GM23338 (cell line): Measurements from ENCODE around the gene CXorf65. TPM values are rescaled to one million over a fixed set of nuclear protein-coding genes. Genes with fewer than 3 reads are reported as not detected.

Experiments
- ATAC-seq: fragments of 200-7000 bp; cut with Tn5 transposase; 3 replicates; pipeline ENCODE4 v1.9.1; 2020
- DNase-seq: peaks from one replicate; pipeline ENCODE4 v3.0.0-alpha.2; 2015; ENCODE audit warnings: low spot score
- H2AFZ ChIP-seq: fragments of 200-600 bp; sonication (generic); 2 replicates; pipeline ENCODE4 v1.8.0; 2016; ENCODE audit warnings: antibody characterized with exemption, mild to moderate bottlenecking, moderate library complexity
- H3F3A ChIP-seq: fragments of 200-600 bp; sonication (generic); replicated peaks from 2 replicates; pipeline ENCODE4 v1.8.0; 2017; ENCODE audit warnings: antibody characterized with exemption, mixed run types, low read depth
- H3K27ac ChIP-seq: fragments of 200-600 bp; sonication (generic); 2 replicates; pipeline ENCODE4 v1.6.1; 2016; ENCODE audit warnings: low read depth
- H3K27me3 ChIP-seq: fragments of 200-600 bp; sonication (generic); 2 replicates; pipeline ENCODE4 v1.8.0; 2016; ENCODE audit warnings: mild to moderate bottlenecking, mixed run types, moderate library complexity; ENCODE audit not compliant: insufficient read depth
- H3K36me3 ChIP-seq: fragments of 200-600 bp; sonication (generic); 2 replicates; pipeline ENCODE4 v1.8.0; 2016; ENCODE audit warnings: mild to moderate bottlenecking; ENCODE audit not compliant: insufficient read depth
- H3K4me1 ChIP-seq: fragments of 200-600 bp; sonication (generic); 2 replicates; pipeline ENCODE4 v1.8.0; 2016; ENCODE audit warnings: mild to moderate bottlenecking, moderate library complexity; ENCODE audit not compliant: insufficient read depth
- H3K4me2 ChIP-seq: fragments of 200-600 bp; sonication (generic); 2 replicates; pipeline ENCODE4 v1.7.1; 2017; ENCODE audit warnings: mixed run types
- H3K4me3 ChIP-seq: fragments of 200-600 bp; sonication (generic); 2 replicates; pipeline ENCODE4 v1.6.1; 2016; ENCODE audit warnings: mixed run types
- H3K79me2 ChIP-seq: fragments of 200-600 bp; sonication (generic); replicated peaks from 2 replicates; pipeline ENCODE4 v1.8.0; 2017; ENCODE audit warnings: mild to moderate bottlenecking; ENCODE audit not compliant: insufficient read depth
- H3K9me2 ChIP-seq: fragments of 200-600 bp; sonication (generic); 2 replicates; pipeline ENCODE4 v1.8.0; 2017; ENCODE audit not compliant: insufficient read depth
- H4K20me1 ChIP-seq: fragments of 200-600 bp; sonication (generic); replicated peaks from 2 replicates; pipeline ENCODE4 v1.8.0; 2017; ENCODE audit warnings: mild to moderate bottlenecking; ENCODE audit not compliant: insufficient read depth
- H3K27ac Mint-ChIP-seq: 2 replicates; pipeline ENCODE4 v1.8.0; 2020; ENCODE audit warnings: inconsistent platforms, mild to moderate bottlenecking, moderate library complexity, mixed read lengths
- H3K27me3 Mint-ChIP-seq: 3 replicates; pipeline ENCODE4 v1.8.0; 2022; ENCODE audit warnings: low read depth, mild to moderate bottlenecking, moderate library complexity, mixed read lengths, inconsistent platforms; ENCODE audit not compliant: insufficient read depth, poor library complexity
- H3K36me3 Mint-ChIP-seq: 3 replicates; pipeline ENCODE4 v1.8.0; 2021; ENCODE audit warnings: low read depth, mild to moderate bottlenecking, inconsistent platforms, moderate library complexity, mixed read lengths
- H3K4me1 Mint-ChIP-seq: 3 replicates; pipeline ENCODE4 v1.8.0; 2020; ENCODE audit warnings: mild to moderate bottlenecking, inconsistent platforms, mixed read lengths
- H3K4me3 Mint-ChIP-seq: 3 replicates; pipeline ENCODE4 v1.8.0; 2021; ENCODE audit warnings: moderate library complexity, mild to moderate bottlenecking, inconsistent platforms, mixed read lengths
- H3K9me3 Mint-ChIP-seq: 3 replicates; pipeline ENCODE4 v1.8.0; 2020; ENCODE audit warnings: moderate library complexity, mild to moderate bottlenecking, inconsistent platforms, mixed read lengths
- CREB1 ChIP-seq: fragments of 250-450 bp; sonication (Bioruptor Pico); IDR thresholded peaks from 2 replicates; pipeline ENCODE4 v1.5.0; 2020; ENCODE audit warnings: low read depth, mild to moderate bottlenecking, moderate library complexity
- CTCF ChIP-seq, 2 experiments: fragments of 200-600 bp in 1 of 2; sonication (generic) in 1 of 2; conservative IDR thresholded peaks; 2 replicates each; pipeline versions ENCODE4 v1.5.1 to v1.6.1; 2016 to 2017; ENCODE audit warnings: antibody characterized with exemption in 2 of 2, low read depth in 2 of 2, mild to moderate bottlenecking in 2 of 2, moderate library complexity in 1 of 2
- EZH2 ChIP-seq: fragments of 200-600 bp; sonication (generic); IDR thresholded peaks from one replicate; pipeline ENCODE4 v1.8.0; 2017; ENCODE audit warnings: antibody characterized with exemption, mild to moderate bottlenecking, low read depth; ENCODE audit not compliant: unreplicated experiment
- EZH2phosphoT487 ChIP-seq: fragments of 200-600 bp; sonication (generic); IDR thresholded peaks from one replicate; pipeline ENCODE4 v1.8.1; 2018; ENCODE audit warnings: antibody characterized with exemption; ENCODE audit not compliant: unreplicated experiment
- JUNB ChIP-seq: IDR thresholded peaks from one replicate; pipeline ENCODE4 v1.6.1; 2016; ENCODE audit warnings: antibody characterized with exemption; ENCODE audit not compliant: unreplicated experiment
- NANOG ChIP-seq: IDR thresholded peaks from 2 replicates; pipeline ENCODE4 v1.6.1; 2016; ENCODE audit warnings: antibody characterized with exemption, borderline replicate concordance
- POLR2AphosphoS5 ChIP-seq: IDR thresholded peaks from 2 replicates; pipeline ENCODE4 v1.6.1; 2016; ENCODE audit warnings: antibody characterized with exemption, low read depth
- REST ChIP-seq: IDR thresholded peaks from one replicate; pipeline ENCODE4 v1.6.1; 2018; ENCODE audit warnings: antibody characterized with exemption; ENCODE audit not compliant: unreplicated experiment
- STAT1 ChIP-seq: IDR thresholded peaks from one replicate; pipeline ENCODE4 v1.6.1; 2016; ENCODE audit warnings: antibody characterized with exemption; ENCODE audit not compliant: unreplicated experiment
- ZNF114 ChIP-seq: fragments of 250-450 bp; sonication (Bioruptor Pico); IDR thresholded peaks from 2 replicates; pipeline ENCODE4 v1.5.0; 2020; ENCODE audit warnings: mild to moderate bottlenecking, moderate library complexity
- ZNF331 ChIP-seq: fragments of 250-450 bp; sonication (Bioruptor Pico); IDR thresholded peaks from 2 replicates; pipeline ENCODE4 v1.5.0; 2020; ENCODE audit warnings: low read depth, mild to moderate bottlenecking, moderate library complexity
- polyA plus RNA-seq: library from polyadenylated mRNA; unstranded; fragments of >200 nt; fragmentation: Nextera tagmentation; extraction: Ambion mirVana; gene quantifications from 2 replicates; pipeline ENCODE4 v1.2.1, GENCODE V29; 2016
- total RNA-seq: library from RNA; depleted of rRNA; stranded (reverse); fragments of >200 nt; shearing (Covaris generic); gene quantifications from 2 replicates; pipeline ENCODE4 v1.2.3, GENCODE V29; 2014
- TF ChIP-seq, protein P1 (sequence below): IDR thresholded peaks from 2 replicates; pipeline ENCODE4 v1.6.1; 2016; ENCODE audit warnings: antibody characterized with exemption
- TF ChIP-seq, protein P2 (sequence below): fragments of 250-450 bp; sonication (Bioruptor Pico); IDR thresholded peaks from 2 replicates; pipeline ENCODE4 v1.5.0; 2020; ENCODE audit warnings: mild to moderate bottlenecking, moderate library complexity

CXorf65 gene
- total and polyA plus RNA-seq, 2 experiments from 2014 or later, result 0.79 TPM; not detected in 1

DNA sequence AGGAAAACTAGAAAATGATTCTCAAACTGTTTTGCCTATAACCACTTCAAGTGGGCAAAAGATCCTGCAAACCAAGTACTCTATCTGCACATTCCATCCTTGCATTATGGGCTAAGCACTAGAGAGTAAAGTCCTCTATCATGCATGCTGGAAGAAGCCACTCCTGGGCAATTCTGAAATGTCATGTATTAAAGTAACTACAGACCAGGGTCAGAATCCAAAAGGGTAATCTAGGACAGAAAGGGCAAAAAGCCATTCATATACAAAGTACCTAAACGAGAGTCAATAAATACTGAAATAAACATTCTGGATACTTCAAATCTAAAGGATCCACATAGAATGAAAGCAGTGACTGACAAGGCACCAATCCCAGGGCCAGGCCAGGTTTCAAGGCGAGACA lies 39.5 kb downstream of the CXorf65 start:
- TF ChIP-seq REST (no peak), POLR2AphosphoS5 (no peak), NANOG (no peak), CREB1 (CRISPR knock-in tag) (no peak), ZNF114 (CRISPR knock-in tag) (no peak), JUNB (no peak), EZH2 (no peak), ZNF331 (no peak), EZH2phosphoT487 (no peak), CTCF (conservative IDR thresholded peaks at IDR 0.05; ENCODE audit: low read depth in 2 of 2) (no peak), STAT1 (no peak)
- TF ChIP-seq, protein P1, sequence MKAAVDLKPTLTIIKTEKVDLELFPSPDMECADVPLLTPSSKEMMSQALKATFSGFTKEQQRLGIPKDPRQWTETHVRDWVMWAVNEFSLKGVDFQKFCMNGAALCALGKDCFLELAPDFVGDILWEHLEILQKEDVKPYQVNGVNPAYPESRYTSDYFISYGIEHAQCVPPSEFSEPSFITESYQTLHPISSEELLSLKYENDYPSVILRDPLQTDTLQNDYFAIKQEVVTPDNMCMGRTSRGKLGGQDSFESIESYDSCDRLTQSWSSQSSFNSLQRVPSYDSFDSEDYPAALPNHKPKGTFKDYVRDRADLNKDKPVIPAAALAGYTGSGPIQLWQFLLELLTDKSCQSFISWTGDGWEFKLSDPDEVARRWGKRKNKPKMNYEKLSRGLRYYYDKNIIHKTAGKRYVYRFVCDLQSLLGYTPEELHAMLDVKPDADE, result no peak
- TF ChIP-seq, protein P2, sequence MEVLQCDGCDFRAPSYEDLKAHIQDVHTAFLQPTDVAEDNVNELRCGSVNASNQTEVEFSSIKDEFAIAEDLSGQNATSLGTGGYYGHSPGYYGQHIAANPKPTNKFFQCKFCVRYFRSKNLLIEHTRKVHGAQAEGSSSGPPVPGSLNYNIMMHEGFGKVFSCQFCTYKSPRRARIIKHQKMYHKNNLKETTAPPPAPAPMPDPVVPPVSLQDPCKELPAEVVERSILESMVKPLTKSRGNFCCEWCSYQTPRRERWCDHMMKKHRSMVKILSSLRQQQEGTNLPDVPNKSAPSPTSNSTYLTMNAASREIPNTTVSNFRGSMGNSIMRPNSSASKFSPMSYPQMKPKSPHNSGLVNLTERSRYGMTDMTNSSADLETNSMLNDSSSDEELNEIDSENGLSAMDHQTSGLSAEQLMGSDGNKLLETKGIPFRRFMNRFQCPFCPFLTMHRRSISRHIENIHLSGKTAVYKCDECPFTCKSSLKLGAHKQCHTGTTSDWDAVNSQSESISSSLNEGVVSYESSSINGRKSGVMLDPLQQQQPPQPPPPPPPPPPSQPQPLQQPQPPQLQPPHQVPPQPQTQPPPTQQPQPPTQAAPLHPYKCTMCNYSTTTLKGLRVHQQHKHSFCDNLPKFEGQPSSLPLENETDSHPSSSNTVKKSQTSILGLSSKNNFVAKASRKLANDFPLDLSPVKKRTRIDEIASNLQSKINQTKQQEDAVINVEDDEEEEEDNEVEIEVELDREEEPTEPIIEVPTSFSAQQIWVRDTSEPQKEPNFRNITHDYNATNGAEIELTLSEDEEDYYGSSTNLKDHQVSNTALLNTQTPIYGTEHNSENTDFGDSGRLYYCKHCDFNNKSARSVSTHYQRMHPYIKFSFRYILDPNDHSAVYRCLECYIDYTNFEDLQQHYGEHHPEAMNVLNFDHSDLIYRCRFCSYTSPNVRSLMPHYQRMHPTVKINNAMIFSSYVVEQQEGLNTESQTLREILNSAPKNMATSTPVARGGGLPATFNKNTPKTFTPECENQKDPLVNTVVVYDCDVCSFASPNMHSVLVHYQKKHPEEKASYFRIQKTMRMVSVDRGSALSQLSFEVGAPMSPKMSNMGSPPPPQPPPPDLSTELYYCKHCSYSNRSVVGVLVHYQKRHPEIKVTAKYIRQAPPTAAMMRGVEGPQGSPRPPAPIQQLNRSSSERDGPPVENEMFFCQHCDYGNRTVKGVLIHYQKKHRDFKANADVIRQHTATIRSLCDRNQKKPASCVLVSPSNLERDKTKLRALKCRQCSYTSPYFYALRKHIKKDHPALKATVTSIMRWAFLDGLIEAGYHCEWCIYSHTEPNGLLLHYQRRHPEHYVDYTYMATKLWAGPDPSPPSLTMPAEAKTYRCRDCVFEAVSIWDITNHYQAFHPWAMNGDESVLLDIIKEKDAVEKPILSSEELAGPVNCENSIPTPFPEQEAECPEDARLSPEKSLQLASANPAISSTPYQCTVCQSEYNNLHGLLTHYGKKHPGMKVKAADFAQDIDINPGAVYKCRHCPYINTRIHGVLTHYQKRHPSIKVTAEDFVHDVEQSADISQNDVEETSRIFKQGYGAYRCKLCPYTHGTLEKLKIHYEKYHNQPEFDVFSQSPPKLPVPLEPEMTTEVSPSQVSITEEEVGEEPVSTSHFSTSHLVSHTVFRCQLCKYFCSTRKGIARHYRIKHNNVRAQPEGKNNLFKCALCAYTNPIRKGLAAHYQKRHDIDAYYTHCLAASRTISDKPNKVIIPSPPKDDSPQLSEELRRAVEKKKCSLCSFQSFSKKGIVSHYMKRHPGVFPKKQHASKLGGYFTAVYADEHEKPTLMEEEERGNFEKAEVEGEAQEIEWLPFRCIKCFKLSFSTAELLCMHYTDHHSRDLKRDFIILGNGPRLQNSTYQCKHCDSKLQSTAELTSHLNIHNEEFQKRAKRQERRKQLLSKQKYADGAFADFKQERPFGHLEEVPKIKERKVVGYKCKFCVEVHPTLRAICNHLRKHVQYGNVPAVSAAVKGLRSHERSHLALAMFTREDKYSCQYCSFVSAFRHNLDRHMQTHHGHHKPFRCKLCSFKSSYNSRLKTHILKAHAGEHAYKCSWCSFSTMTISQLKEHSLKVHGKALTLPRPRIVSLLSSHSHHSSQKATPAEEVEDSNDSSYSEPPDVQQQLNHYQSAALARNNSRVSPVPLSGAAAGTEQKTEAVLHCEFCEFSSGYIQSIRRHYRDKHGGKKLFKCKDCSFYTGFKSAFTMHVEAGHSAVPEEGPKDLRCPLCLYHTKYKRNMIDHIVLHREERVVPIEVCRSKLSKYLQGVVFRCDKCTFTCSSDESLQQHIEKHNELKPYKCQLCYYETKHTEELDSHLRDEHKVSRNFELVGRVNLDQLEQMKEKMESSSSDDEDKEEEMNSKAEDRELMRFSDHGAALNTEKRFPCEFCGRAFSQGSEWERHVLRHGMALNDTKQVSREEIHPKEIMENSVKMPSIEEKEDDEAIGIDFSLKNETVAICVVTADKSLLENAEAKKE (CRISPR knock-in tag), result no peak
- no peak for ATAC-seq
- Histone ChIP-seq H3K27me3 (no peaks in the 10 kb centered on the region), H3K4me1 (peaks cover 5% of the 10 kb centered on the region; the same call in 1 of the 2 replicates), H3K9me2 (no peaks in the 10 kb centered on the region), H4K20me1 (no peaks in the 10 kb centered on the region), H3K4me2 (peak overlapping the region; percentile 83), H3F3A (no peaks in the 10 kb centered on the region), H3K36me3 (no peaks in the 10 kb centered on the region), H3K79me2 (peaks cover 39% of the 10 kb centered on the region), H3K27ac (no peak overlapping the region), H3K4me3 (peak overlapping the region; percentile 76), H2AFZ (no peak overlapping the region)
- DNase-seq, result no peak
- no peaks in the 10 kb centered on the region for H3K9me3 Mint-ChIP-seq
- H3K4me1 Mint-ChIP-seq, result peaks cover 5% of the 10 kb centered on the region; the same call in 2 of the 3 replicates
- H3K36me3 Mint-ChIP-seq, result peaks cover 12% of the 10 kb centered on the region; the same call in 2 of the 3 replicates
- no peak overlapping the region for H3K27ac Mint-ChIP-seq
- peaks cover 5% of the 10 kb centered on the region for H3K27me3 Mint-ChIP-seq
- peak overlapping the region; percentile 97 for H3K4me3 Mint-ChIP-seq
